Endodermal cell (in vitro differentiated cells): ENCODE data around the gene SENP6. TPM values are rescaled to one million over a fixed set of nuclear protein-coding genes. Genes with fewer than 3 reads are reported as not detected.
A peak's percentile ranks its signal among the peaks of the same experiment; 100 is the strongest.

Source experiments
- DNase-seq: peaks from one replicate; pipeline ENCODE4 v3.0.0-alpha.2; 2017
- H3K27ac ChIP-seq: 2 replicates; pipeline ENCODE4 v1.5.1; 2013; ENCODE audit warnings: mild to moderate bottlenecking, low read depth, low read length, moderate library complexity
- H3K27me3 ChIP-seq: 2 replicates; pipeline ENCODE4 v1.6.1; 2013; ENCODE audit warnings: mild to moderate bottlenecking, low read length, moderate library complexity; ENCODE audit not compliant: insufficient read depth, control insufficient read depth, poor library complexity, severe bottlenecking
- H3K36me3 ChIP-seq: 2 replicates; pipeline ENCODE4 v1.7.0; 2013; ENCODE audit warnings: mild to moderate bottlenecking, low read length, moderate library complexity; ENCODE audit not compliant: control insufficient read depth, insufficient read depth
- H3K4me1 ChIP-seq: one replicate; pipeline ENCODE4 v1.7.0; 2013; ENCODE audit warnings: low read length; ENCODE audit not compliant: control insufficient read depth, insufficient read depth
- H3K4me3 ChIP-seq: 2 replicates; pipeline ENCODE4 v1.5.1; 2013; ENCODE audit warnings: mild to moderate bottlenecking, low read length, moderate library complexity
- H3K9ac ChIP-seq: 2 replicates; pipeline ENCODE4 v1.6.1; 2013; ENCODE audit warnings: mild to moderate bottlenecking, low read length, moderate library complexity; ENCODE audit not compliant: poor library complexity, severe bottlenecking; ENCODE audit errors: extremely low read depth
- H3K9me3 ChIP-seq: 2 replicates; pipeline ENCODE4 v1.6.1; 2013; ENCODE audit warnings: mild to moderate bottlenecking, low read length, moderate library complexity; ENCODE audit not compliant: control insufficient read depth
- H3K27ac Mint-ChIP-seq: 2 replicates; pipeline ENCODE4 v1.8.0; 2020; ENCODE audit warnings: mixed read lengths
- H3K27me3 Mint-ChIP-seq: 2 replicates; pipeline ENCODE4 v1.8.0; 2021; ENCODE audit warnings: mild to moderate bottlenecking, mixed read lengths; ENCODE audit not compliant: insufficient read depth
- H3K36me3 Mint-ChIP-seq: 2 replicates; pipeline ENCODE4 v1.8.0; 2020; ENCODE audit warnings: low read depth, mixed read lengths
- H3K4me1 Mint-ChIP-seq: 2 replicates; pipeline ENCODE4 v1.8.0; 2020; ENCODE audit warnings: mixed read lengths
- H3K4me3 Mint-ChIP-seq: 2 replicates; pipeline ENCODE4 v1.8.0; 2020; ENCODE audit warnings: mild to moderate bottlenecking, moderate library complexity, mixed read lengths
- H3K9me3 Mint-ChIP-seq: 2 replicates; pipeline ENCODE4 v1.8.0; 2020; ENCODE audit warnings: mild to moderate bottlenecking, mixed read lengths
- CTCF ChIP-seq: fragments of 200-600 bp; sonication (generic); conservative IDR thresholded peaks from 2 replicates; pipeline ENCODE4 v1.5.0; 2021; ENCODE audit warnings: antibody characterized with exemption, mild to moderate bottlenecking
- WGBS, 2 experiments: methylation state at CpG; one replicate each; pipeline versions ENCODE4 v1.1.5 to v1.1.7; 2013; ENCODE audit warnings: missing lambda C conversion rate in 2 of 2, mixed read lengths in 1 of 2; ENCODE audit not compliant: insufficient coverage in 1 of 2, insufficient read length in 1 of 2; 5-methylcytosine and 5-hydroxymethylcytosine counted together
- total RNA-seq, 2 donors: library from RNA; stranded (reverse); fragmentation: NEBNext Ultra II Directional in 1 of 2; extraction: Animal tissue kit (Norgen Biotek cat#: 25700) in 1 of 2; gene quantifications; 2 replicates in 1 of 2; 3 replicates in 1 of 2; pipeline ENCODE4 v1.2.1, GENCODE V29; 2021

SENP6 gene
- total RNA-seq, 2 donors from 2014 or later = 101 to 113 TPM

GRCh38 chr6:75611702-75612375 lies 10.2 kb downstream of the SENP6 start:
- Histone ChIP-seq H3K4me1 (peaks cover 4% of the 10 kb centered on the region), H3K9me3 (no peaks in the 10 kb centered on the region), H3K4me3 (no peak overlapping the region), H3K27ac (no peak overlapping the region), H3K9ac (no peak overlapping the region), H3K27me3 (no peaks in the 10 kb centered on the region), H3K36me3 (no peaks in the 10 kb centered on the region)
- Mint-ChIP-seq H3K36me3 (peaks cover 16% of the 10 kb centered on the region), H3K9me3 (peaks cover 4% of the 10 kb centered on the region), H3K27me3 (no peaks in the 10 kb centered on the region), H3K4me3 (no peak overlapping the region), H3K27ac (peak overlapping the region; percentile 62), H3K4me1 (peaks cover 30% of the 10 kb centered on the region)
- no peak for TF ChIP-seq CTCF
- 89 to 92% methylated on average over 2 to 5 of the region's 5 CpGs for WGBS, 2 experiments
- no peak for DNase-seq

GRCh38 chr6:75612434-75612833 lies 10.8 kb downstream of the SENP6 start:
- H3K27ac Mint-ChIP-seq = no peak overlapping the region
- WGBS, 2 experiments = 90 to 94% methylated on average over 2 to 3 of the region's 3 CpGs
- H3K9ac ChIP-seq = no peak overlapping the region

DNA sequence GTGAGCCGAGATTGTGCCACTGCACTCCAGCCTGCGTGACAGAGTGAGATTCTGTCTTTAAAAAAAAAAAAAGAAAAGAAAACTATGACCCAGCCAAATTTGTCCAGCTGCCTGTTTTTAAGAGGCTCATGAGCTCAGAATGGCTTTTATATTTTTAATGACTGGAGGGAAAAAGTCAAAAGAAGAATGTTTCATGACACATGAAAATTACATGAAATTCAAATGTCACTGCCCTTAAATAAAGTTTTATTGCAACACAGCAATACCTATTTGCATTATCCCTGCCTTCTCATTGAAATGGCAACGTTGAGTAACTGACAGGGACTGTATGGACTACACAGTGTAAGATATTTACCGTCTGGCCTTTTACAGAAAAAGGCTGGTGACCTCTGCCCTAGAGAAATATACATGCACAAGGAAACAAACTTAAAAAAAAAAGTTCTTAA lies 11.4 kb downstream of the SENP6 start:
- no peak for DNase-seq
- WGBS, 2 experiments = 89 to 95% methylated on average over 3 to 4 of the region's 4 CpGs
- peaks cover 14% of the 10 kb centered on the region for H3K9me3 Mint-ChIP-seq
- H3K9ac ChIP-seq = no peak overlapping the region
- no peak overlapping the region for H3K27ac Mint-ChIP-seq
- no peaks in the 10 kb centered on the region for H3K27me3 Mint-ChIP-seq
- H3K4me3 Mint-ChIP-seq = no peak overlapping the region
- H3K27ac ChIP-seq = no peak overlapping the region
- H3K36me3 Mint-ChIP-seq = peaks cover 25% of the 10 kb centered on the region
- no peak for TF ChIP-seq CTCF
- H3K4me3 ChIP-seq = no peak overlapping the region
- H3K27me3 ChIP-seq = no peaks in the 10 kb centered on the region
- H3K36me3 ChIP-seq = no peaks in the 10 kb centered on the region
- H3K4me1 ChIP-seq = peaks cover 4% of the 10 kb centered on the region
- H3K9me3 ChIP-seq = peaks cover 8% of the 10 kb centered on the region
- peaks cover 28% of the 10 kb centered on the region for H3K4me1 Mint-ChIP-seq

More at GRCh38 chr6:75612434-75612833, 10.8 kb downstream of the SENP6 start:
- no peak for TF ChIP-seq CTCF
- H3K4me3 Mint-ChIP-seq = no peak overlapping the region
- peaks cover 4% of the 10 kb centered on the region for H3K4me1 ChIP-seq
- peaks cover 19% of the 10 kb centered on the region for H3K36me3 Mint-ChIP-seq
- DNase-seq = no peak
- H3K27ac ChIP-seq = no peak overlapping the region
- peaks cover 8% of the 10 kb centered on the region for H3K9me3 Mint-ChIP-seq
- H3K4me3 ChIP-seq = no peak overlapping the region
- H3K4me1 Mint-ChIP-seq = peaks cover 28% of the 10 kb centered on the region
- H3K9me3 ChIP-seq = peaks cover 1% of the 10 kb centered on the region
- no peaks in the 10 kb centered on the region for H3K36me3 ChIP-seq
- no peaks in the 10 kb centered on the region for H3K27me3 ChIP-seq
- no peaks in the 10 kb centered on the region for H3K27me3 Mint-ChIP-seq
